Endothelial cell of umbilical vein (primary cell): ENCODE measurements around the gene DCAF10. TPM values are rescaled to one million over a fixed set of nuclear protein-coding genes. Genes with fewer than 3 reads are reported as not detected.

Experiments
- BruUV-seq: library from RNA; stranded (reverse); fragments of 400-500 nt; replicated peaks from 2 replicates; lab custom pipeline; 2021; lab: Mats Ljungman, UMichigan
- CTCF ChIA-PET: fragments of 300-600, 350-600 bp; sonication (Branson Sonifier 250); formaldehyde crosslinking; loops from one replicate; lab custom pipeline; 2021; ENCODE audit warnings: antibody characterized with exemption, inconsistent platforms; lab: Charles Lee
- POLR2A ChIA-PET: fragments of 300-600, 350-600 bp; sonication (Branson Sonifier 250); formaldehyde crosslinking; loops from one replicate; lab custom pipeline; 2021; ENCODE audit warnings: antibody characterized with exemption, inconsistent platforms; lab: Charles Lee
- DNase-seq: peaks from one replicate; pipeline ENCODE4 v3.0.0-alpha.2; 2011; ENCODE audit warnings: low read depth, low spot score
- FAIRE-seq: peaks from 2 replicates; lab custom pipeline; 2011; peaks lifted over from hg19 to GRCh38; lab: Jason Lieb, UNC
- H2AFZ ChIP-seq: 2 replicates; pipeline ENCODE4 v1.6.0; 2012; ENCODE audit warnings: low read depth, low read length, control low read depth, inconsistent platforms
- H3K27ac ChIP-seq: 2 replicates; pipeline ENCODE4 v1.5.1; 2011; ENCODE audit warnings: low read depth, mild to moderate bottlenecking, control low read depth, low read length, moderate library complexity; ENCODE audit not compliant: insufficient read depth
- H3K27me3 ChIP-seq, 2 experiments: 2 replicates each; pipeline versions ENCODE4 v1.6.0 to v1.6.1; 2011; ENCODE audit warnings: low read length in 2 of 2, mixed read lengths in 1 of 2; ENCODE audit not compliant: control insufficient read depth in 2 of 2, insufficient read depth in 2 of 2
- H3K36me3 ChIP-seq, 2 experiments: 2 replicates in 1 of 2; 3 replicates in 1 of 2; pipeline ENCODE4 v1.5.1; 2011; ENCODE audit warnings: low read length in 2 of 2, mild to moderate bottlenecking in 1 of 2, moderate library complexity in 1 of 2; ENCODE audit not compliant: control insufficient read depth in 2 of 2, insufficient read depth in 2 of 2; ENCODE audit errors: extremely low read depth in 1 of 2
- H3K4me1 ChIP-seq: 3 replicates; pipeline ENCODE4 v1.5.1; 2011; ENCODE audit warnings: mild to moderate bottlenecking, low read length; ENCODE audit not compliant: control insufficient read depth, insufficient read depth; ENCODE audit errors: extremely low read depth
- H3K4me2 ChIP-seq: 2 replicates; pipeline ENCODE4 v1.6.1; 2011; ENCODE audit warnings: low read length, control low read depth, mixed read lengths; ENCODE audit not compliant: insufficient read depth
- H3K4me3 ChIP-seq, 3 experiments: fragments of 200-600 bp in 1 of 3; sonication (generic), shearing (Covaris generic) in 1 of 3; replicated peaks in 1 of 3; 2 replicates each; pipeline ENCODE4 v1.5.1; 2011 to 2016; ENCODE audit warnings: control low read depth in 3 of 3, low read length in 3 of 3, mild to moderate bottlenecking in 2 of 3, inconsistent platforms in 1 of 3, low read depth in 1 of 3, moderate library complexity in 1 of 3; ENCODE audit not compliant: insufficient read depth in 1 of 3
- H3K79me2 ChIP-seq: 2 replicates; pipeline ENCODE4 v1.6.0; 2012; ENCODE audit warnings: low read length, inconsistent platforms; ENCODE audit not compliant: control insufficient read depth, insufficient read depth
- H3K9ac ChIP-seq: replicated peaks from 2 replicates; pipeline ENCODE3; 2011; ENCODE audit warnings: low read length, control low read depth; ENCODE audit not compliant: insufficient read depth; ENCODE audit errors: extremely low read depth
- H3K9me1 ChIP-seq: replicated peaks from 3 replicates; pipeline ENCODE4 v1.6.0; 2011; ENCODE audit warnings: mild to moderate bottlenecking, low read length; ENCODE audit not compliant: control insufficient read depth, insufficient read depth; ENCODE audit errors: extremely low read depth
- H3K9me3 ChIP-seq: replicated peaks from 2 replicates; pipeline ENCODE4 v1.5.1; 2012; ENCODE audit warnings: low read length, inconsistent platforms; ENCODE audit not compliant: control insufficient read depth, insufficient read depth
- H4K20me1 ChIP-seq: replicated peaks from 2 replicates; pipeline ENCODE3; 2011; ENCODE audit warnings: mild to moderate bottlenecking, low read length; ENCODE audit not compliant: control insufficient read depth, insufficient read depth; ENCODE audit errors: extremely low read depth
- EZH2 ChIP-seq: IDR thresholded peaks from 2 replicates; pipeline ENCODE4 v1.6.1; 2012; ENCODE audit warnings: borderline replicate concordance, low read depth, mild to moderate bottlenecking, moderate library complexity, low read length, inconsistent platforms; ENCODE audit not compliant: severe bottlenecking
- FOS ChIP-seq: IDR thresholded peaks from 2 replicates; pipeline ENCODE4 v1.6.1; 2011; ENCODE audit warnings: mild to moderate bottlenecking, low read length, moderate library complexity, borderline replicate concordance; ENCODE audit not compliant: insufficient read depth
- GATA2 ChIP-seq: IDR thresholded peaks from 2 replicates; pipeline ENCODE4 v1.7.0; 2011; ENCODE audit warnings: low read depth, mild to moderate bottlenecking, moderate library complexity, mixed read lengths, low read length; ENCODE audit not compliant: insufficient read length, insufficient read depth
- JUN ChIP-seq: IDR thresholded peaks from 2 replicates; pipeline ENCODE4 v1.6.1; 2011; ENCODE audit warnings: borderline replicate concordance, low read depth; ENCODE audit not compliant: insufficient read length, insufficient read depth
- MYC ChIP-seq: IDR thresholded peaks from one replicate; pipeline ENCODE4 v1.6.1; 2011; ENCODE audit warnings: mild to moderate bottlenecking, low read depth, low read length
- POLR2A ChIP-seq: IDR thresholded peaks from 2 replicates; pipeline ENCODE4 v1.6.1; 2012; ENCODE audit warnings: low read depth, mild to moderate bottlenecking, control low read depth, low read length
- POLR2AphosphoS5 ChIP-seq: IDR thresholded peaks from 2 replicates; pipeline ENCODE4 v1.6.1; 2012; ENCODE audit warnings: low read depth, mild to moderate bottlenecking, control low read depth, low read length, moderate library complexity; ENCODE audit not compliant: insufficient read depth
- dilution Hi-C: fragments of 300-500 bp; cut with MboI; formaldehyde crosslinking; loops from one replicate; pipeline ENCODE4 v1.15.0; 2019; ENCODE audit warnings: low sequenced_read_pairs; ENCODE audit not compliant: extremely low pct_ligation_motif_present
- intact Hi-C: fragments of 100-400 bp; cut with micrococcal nuclease; formaldehyde crosslinking; loops from one replicate; pipeline ENCODE4 v1.10.0; 2022
- polyA plus RNA-seq, 4 experiments: library from polyadenylated mRNA; depleted of rRNA in 3 of 4; stranded (reverse) in 3 of 4; unstranded in 1 of 4; fragments of >200 nt; gene quantifications; 2 replicates each; pipeline versions ENCODE4 v1.2.1 to v1.2.3, GENCODE V29; 2011 to 2012; ENCODE audit warnings: missing spikeins in 1 of 4
- total RNA-seq: library from RNA; stranded (reverse); gene quantifications from 2 replicates; pipeline ENCODE4 v1.2.3, GENCODE V29; 2021
- TF ChIP-seq, protein P1 (sequence below): IDR thresholded peaks from 2 replicates; pipeline ENCODE4 v1.6.1; 2011; ENCODE audit not compliant: insufficient read depth, insufficient read length
- TF ChIP-seq, protein P2 (sequence below), 2 donors: IDR thresholded peaks; 1 replicate in 1 of 2; 2 replicates in 1 of 2; pipeline ENCODE4 v1.5.1; 2011; ENCODE audit warnings: low read length in 2 of 2, mild to moderate bottlenecking in 2 of 2, moderate library complexity in 2 of 2, control low read depth in 1 of 2, inconsistent platforms in 1 of 2, low read depth in 1 of 2; ENCODE audit not compliant: insufficient read depth in 1 of 2; ENCODE audit errors: extremely low read depth in 1 of 2

The DCAF10 gene
- total and polyA plus RNA-seq, 2 donors (not counting 3 experiments of a cell fraction or from before 2014, with no cell fraction given): 13.1 to 21.5 TPM

DNA sequence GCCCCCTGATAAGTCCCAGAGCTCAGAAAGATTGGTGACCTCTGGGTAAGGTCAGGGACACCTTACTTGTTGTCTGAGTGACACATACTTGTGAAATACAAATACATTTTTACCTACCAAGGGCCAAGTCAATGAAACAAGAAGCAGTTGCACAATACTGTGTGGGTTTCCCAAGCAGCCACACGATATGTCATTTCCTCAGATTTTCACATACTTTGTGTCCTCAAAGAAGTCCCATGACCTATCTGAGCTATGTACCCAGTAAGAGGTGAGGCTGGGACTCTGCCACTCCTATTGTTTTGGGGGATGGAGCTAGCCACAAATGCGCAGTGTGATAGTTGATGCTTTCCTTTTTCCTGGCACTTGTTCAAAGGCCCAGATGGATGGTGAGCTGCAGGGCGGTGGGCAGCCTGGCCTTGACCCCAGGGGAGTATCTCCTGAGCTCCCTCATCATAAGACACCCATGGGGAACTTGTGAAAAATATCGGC is 108.1 kb downstream of the DCAF10 start:
- Histone ChIP-seq H3K36me3 (no peaks in the 10 kb centered on the region), H3K27me3 (no peaks in the 10 kb centered on the region), H3K9ac (no peak overlapping the region), H3K4me3 (no peak overlapping the region), H4K20me1 (no peaks in the 10 kb centered on the region), H3K79me2 (no peaks in the 10 kb centered on the region), H2AFZ (no peak overlapping the region), H3K4me1 (peaks cover 7% of the 10 kb centered on the region), H3K9me3 (no peaks in the 10 kb centered on the region), H3K27ac (no peak overlapping the region), H3K9me1 (no peaks in the 10 kb centered on the region), H3K4me2 (no peak overlapping the region)
- no peak for TF ChIP-seq MYC
- TF ChIP-seq POLR2AphosphoS5: no peak
- TF ChIP-seq EZH2: no peak
- TF ChIP-seq FOS: no peak
- TF ChIP-seq, protein P1, sequence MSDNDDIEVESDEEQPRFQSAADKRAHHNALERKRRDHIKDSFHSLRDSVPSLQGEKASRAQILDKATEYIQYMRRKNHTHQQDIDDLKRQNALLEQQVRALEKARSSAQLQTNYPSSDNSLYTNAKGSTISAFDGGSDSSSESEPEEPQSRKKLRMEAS: no peak
- TF ChIP-seq POLR2A: no peak
- TF ChIP-seq GATA2: no peak
- TF ChIP-seq, protein P2, sequence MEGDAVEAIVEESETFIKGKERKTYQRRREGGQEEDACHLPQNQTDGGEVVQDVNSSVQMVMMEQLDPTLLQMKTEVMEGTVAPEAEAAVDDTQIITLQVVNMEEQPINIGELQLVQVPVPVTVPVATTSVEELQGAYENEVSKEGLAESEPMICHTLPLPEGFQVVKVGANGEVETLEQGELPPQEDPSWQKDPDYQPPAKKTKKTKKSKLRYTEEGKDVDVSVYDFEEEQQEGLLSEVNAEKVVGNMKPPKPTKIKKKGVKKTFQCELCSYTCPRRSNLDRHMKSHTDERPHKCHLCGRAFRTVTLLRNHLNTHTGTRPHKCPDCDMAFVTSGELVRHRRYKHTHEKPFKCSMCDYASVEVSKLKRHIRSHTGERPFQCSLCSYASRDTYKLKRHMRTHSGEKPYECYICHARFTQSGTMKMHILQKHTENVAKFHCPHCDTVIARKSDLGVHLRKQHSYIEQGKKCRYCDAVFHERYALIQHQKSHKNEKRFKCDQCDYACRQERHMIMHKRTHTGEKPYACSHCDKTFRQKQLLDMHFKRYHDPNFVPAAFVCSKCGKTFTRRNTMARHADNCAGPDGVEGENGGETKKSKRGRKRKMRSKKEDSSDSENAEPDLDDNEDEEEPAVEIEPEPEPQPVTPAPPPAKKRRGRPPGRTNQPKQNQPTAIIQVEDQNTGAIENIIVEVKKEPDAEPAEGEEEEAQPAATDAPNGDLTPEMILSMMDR (IDR thresholded peaks at IDR 0.05; ENCODE audit: extremely low read depth in 1 of 2, insufficient read depth in 1 of 2, low read depth in 1 of 2, low read length in 2 of 2): no peak
- no peak for TF ChIP-seq JUN
- dilution Hi-C loops: no loop called here
- BruUV-seq: no TSS peak
- no peak for DNase-seq
- CTCF ChIA-PET: interaction anchor here (0.6 to 1.5 kb wide), 3 partner anchors 8 to 355 kb away, joined by 3 to 8 read pairs (median 4); no protein-coding TSS in a partner anchor
- POLR2A ChIA-PET: no interaction called here
- intact Hi-C loops: no loop called here
- no peak for FAIRE-seq
